T-helper 9 cell (primary cell): ENCODE data around the gene CTAGE1.
"Not testable (repeated sequence)": the region's sequence is repeated elsewhere in the genome, so short reads cannot be mapped to it uniquely, and the experiment has no call there.

ENCODE experiments used
- DNase-seq: peaks from one replicate; pipeline ENCODE4 v3.0.0-alpha.2; 2020

CTAGE1 gene

DNA sequence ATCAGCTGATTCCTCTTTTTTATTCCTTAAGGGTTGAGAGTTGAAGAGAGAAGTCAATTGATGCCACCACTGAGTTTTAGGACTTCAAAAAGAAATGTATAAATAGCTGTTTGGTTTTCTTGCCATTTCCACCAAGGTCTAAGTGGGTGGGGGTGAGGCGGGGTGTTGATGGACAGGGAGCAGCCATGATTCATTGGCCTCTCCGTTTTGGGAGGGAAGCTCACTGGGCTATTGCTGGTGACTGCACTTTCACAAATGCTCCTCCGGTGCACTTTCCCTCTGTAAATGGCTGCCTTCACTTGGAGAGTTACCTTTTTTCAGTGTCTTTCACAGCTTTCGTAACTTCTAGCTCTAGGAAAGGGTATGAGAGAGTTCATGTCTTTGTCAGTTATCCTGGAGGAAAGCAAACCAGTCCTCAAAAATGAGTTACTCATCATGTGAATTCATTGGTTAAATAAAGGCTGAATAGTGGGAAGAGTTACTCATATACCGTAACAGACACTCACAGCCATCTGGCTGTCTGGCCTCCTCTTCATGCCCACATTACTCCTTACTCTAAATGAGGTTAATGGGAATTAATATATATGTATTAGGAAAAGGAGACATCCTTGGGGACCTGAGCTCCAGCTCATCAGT lies 17.4 kb upstream of the CTAGE1 start:
- no peak for DNase-seq

DNA sequence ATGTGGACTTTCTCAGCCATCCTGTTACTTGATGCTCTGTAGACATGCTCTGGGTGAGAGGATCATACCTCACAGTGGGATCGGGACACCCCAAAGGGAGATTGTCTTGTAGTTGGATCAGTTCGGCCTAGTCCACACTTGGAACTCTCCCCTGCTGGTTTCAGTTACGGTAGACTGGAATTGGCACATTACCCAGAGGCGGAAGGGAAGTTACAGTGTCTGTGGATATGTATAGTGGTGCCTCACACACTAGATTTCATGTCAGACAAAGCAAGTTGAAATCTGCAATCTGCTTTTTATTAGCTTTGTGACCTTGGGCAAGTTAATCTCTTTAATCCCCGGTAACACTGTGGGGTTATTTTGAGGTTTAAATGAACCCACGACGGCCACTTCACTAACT lies 16.2 kb upstream of the CTAGE1 start:
- DNase-seq: no peak

DNA sequence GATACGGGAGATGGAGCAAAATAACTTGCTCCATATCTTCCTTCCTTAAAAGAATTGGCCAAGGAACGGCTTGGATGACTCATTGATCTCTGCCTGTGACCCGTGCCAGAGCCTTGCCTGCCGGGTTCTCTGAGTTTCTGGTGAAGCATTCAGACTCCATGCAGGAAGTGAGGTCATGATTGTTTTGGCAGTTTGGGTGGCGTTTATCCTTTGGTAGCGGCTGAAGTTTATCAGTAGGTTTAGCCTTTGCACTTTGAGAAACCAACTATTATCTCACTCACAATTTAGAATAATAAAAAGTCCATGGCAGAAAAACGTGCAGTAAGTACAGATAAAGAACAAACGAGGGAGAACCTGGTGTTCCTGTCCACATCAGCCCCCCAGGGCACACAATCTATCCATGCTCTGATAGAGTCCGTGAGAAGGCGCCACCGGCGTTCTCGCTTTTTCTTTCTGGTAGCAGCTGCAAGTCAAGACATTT lies 15.0 kb upstream of the CTAGE1 start:
- no peak for DNase-seq

DNA sequence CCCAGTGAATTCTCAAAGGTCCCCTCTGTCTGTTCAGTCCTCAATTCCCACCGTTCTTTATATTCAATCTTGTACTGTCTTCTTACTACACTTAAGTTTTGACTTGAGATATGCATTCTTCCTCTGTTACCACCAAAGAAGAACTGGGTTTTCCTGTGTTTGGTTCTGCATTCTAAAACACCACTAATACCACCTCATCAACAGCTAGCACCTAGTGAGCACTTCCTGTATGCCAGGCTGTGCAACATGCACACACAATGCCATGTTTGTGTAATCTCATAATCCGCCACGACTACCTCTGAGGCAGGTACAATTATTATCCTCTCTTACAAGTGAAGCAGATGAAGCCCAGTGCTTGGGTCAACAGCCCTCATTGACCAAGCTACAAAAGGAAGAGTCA lies 11.8 kb upstream of the CTAGE1 start:
- DNase-seq: no peak

DNA sequence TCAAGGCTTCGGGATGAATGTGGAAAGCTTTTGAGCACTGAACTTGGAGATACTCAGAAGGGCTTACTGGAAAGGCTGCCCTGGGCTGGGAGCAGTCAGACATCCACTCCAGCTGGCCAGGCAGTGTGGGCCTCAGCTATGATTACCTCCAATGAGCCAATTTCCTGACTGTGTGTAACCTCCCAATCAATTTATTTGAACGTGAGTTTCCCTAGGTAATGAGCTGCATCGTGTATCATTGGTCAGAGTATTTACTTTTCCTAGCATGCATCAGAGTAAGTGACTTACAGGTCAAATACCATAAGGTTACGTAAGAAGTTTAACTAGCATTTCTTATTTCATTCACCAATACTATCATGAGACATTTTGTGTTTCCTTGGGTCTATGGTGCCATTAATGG lies 11.0 kb upstream of the CTAGE1 start:
- DNase-seq: no peak

DNA sequence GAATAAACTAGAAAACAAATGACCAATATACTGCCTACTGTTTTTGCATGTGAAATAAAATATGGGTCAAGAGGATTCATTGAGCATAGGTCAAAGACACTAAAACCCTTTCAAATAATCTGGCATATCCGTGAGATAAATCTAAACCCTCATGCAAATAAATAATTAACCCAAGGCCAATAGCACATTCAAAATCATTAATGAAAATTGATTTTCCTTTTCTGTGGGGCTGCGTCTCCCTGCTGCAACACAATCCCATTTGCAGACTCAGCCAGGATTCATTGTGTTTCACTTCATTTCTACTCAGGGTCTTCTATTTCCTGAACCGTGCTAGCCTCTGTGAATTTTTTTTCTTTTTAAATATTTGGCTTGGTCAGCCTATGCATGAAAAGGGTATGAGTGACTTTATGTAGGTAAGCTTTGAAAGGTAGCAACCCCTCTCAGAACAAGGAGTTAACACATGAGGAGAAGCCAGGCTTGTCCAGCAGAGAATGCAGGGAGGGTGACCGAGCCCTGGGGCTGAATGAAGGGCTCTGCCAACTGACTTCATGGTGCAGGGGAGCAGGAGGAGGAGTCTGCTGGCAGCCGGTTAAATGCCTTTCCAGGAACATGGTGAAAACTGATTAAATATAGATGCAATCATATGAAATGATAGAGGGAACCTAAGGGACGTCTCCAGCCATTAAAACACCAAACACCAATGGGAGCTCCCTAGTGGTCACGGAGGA lies 10.3 kb upstream of the CTAGE1 start:
- no peak for DNase-seq

DNA sequence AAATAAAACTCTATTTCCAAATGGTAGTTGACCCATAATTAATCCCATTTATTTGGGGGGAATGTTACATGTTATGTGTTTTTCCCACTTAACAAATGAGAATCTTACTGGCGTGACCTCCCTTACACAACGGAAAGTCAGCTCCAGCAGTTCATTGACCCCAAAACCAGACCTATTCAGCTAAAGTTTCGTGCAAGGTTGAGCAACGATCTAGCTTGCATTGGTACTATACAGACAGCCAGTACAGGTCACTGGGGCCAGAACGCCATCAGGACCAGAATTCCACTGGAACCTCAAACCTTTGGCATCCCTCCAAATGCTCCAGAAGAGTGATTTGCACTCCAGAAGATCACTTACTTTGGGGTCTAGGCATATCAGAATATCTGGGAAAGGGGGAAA lies 6.8 kb upstream of the CTAGE1 start:
- DNase-seq: no peak

DNA sequence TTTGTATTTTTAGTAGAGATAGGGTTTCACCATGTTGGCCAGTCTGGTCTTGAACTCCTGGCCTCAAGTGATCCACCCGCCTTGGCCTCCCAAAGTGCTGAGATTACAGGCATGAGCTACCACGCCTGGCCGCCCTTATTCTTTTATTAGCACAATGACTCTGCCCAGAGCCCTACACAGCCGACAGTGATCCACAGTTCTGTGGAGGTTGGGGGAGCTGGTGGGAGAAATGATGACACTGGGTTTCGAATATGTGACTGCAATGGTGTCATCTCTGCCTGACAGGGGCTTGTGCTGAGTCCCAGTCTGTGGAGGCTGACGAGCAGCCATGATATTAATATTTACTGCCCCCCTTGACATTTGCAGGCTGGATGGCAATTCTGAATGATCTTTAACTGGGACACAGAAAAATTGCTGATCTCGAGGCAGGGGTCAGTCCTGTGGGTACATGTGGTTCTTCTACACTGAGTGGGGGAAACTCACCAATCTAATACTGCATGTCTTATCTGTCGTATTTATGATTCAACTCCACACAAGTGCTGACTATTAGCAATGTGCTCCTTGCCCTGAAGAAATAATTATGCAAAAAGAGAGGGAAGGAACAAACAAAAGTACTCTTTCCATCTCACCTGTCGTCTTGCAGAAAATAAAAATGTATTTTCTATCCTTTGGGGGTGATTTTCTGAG lies 6.3 kb upstream of the CTAGE1 start:
- no peak for DNase-seq

DNA sequence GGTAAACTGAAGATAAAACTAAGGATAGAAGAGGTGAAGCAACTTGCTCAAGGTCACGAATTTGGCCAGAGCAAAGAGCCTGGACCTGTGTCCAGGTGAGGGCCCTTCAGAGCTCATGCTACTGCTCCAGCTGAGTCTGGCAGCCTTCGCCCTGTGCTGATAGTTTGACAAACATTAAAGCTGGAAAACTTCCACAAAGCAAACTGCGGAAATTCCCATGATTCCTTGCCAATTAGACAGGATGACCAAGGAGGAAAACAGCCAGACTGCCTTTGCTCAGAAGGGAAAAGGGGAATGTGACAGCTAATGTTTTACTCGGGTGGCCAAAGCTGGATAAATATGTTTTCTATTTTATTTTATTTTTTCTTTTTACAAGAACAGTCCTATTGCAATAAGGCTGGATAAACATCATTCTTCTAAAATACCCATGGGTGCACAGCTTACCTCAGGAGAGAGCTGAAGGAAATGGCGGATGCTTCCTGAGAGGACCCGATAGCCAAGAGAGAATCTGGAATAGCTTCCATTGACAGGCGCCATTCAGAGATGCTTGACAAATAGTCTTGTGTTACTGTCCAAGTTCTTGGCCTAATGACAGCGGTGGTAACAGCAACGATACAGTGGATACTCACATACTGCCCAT lies 5.3 kb upstream of the CTAGE1 start:
- DNase-seq: no peak

DNA sequence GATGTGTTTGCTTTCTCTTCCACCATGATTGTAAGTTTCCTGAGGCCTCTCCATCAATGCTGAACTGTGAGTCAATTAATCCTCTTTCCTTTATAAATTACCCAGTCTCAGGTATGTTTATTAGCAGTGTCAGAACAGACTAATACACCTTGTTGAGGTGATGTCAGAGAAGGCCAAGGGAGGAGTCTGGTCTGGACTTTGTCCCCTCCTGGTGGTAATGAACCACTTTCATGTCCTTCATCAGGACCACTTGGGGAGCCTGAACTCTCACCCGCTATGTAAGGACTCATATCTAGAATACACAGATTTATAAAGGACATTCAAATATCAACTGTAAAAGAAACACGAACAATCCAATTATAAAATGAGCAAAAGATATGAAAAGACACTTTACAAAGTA lies 2.9 kb upstream of the CTAGE1 start:
- no peak for DNase-seq

DNA sequence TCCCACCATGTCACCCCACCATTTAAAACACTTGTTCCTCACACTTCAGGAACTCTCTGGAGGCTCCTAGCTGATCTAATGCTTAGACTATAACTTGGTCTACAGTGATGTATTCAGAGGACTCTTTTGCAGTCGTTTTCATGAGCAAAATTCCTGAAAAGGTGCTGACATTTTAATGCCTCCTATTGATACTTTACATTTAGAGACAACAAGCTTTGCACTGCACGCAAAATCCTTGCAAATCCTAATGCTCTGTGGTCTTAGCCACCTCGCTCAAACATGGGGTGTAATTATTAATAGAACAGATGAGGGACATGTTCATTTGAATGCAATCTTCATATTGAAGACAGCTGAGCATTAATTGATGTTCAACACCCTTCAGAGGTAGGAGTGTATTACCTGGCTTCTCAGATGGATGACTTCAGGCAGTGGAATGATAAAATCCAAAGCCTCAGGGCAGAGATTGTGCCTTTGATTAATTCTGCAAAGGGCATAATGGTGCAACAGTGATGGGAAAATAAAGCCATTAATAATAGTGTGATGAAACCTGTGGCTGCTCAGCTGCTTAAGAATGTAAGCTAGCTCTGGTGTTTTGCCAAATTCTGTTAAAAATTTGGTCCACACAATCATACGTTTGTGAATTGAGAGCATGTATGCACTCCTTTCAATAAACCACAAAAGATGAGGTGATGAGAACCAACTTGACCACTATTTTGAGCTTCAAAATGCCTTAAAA lies 5.4 kb downstream of the CTAGE1 start:
- no peak for DNase-seq

DNA sequence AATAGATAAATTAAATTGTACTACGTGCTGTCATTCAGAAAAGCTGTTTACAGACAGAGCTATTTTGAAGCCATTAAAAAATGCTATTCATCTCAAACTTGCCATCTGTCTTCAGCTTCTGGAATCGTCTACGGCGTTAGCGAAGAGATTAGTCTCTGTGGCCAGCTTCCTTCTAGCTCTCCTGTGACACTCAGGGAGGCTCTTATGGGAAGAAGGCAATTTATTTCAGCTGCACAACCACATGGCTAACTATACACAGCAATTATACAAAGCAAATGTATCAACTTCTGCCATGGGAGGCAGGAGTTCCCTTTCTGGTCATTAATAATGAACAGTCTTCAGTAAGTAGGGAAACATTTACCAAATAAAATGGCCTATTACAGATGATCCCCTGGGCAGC lies 6.3 kb downstream of the CTAGE1 start:
- no peak for DNase-seq

DNA sequence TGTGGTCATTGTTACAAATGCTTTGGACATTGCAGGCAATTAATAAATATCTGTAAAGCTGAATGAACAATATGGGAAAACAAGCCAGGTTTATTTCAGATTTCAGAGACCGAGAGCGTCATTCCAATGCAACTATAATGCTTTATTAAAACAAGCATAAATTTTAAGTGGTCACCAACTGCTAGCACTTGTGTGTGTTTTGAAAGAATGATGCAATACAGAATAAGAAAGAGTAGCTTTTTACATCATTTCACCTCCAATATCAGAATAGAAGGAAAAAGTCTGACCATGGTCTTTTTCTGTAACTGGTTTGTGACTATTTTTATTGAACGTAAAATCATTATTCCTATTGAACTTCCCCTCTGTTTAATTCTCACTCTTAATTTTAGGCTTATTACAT lies 7.6 kb downstream of the CTAGE1 start:
- DNase-seq: no peak

DNA sequence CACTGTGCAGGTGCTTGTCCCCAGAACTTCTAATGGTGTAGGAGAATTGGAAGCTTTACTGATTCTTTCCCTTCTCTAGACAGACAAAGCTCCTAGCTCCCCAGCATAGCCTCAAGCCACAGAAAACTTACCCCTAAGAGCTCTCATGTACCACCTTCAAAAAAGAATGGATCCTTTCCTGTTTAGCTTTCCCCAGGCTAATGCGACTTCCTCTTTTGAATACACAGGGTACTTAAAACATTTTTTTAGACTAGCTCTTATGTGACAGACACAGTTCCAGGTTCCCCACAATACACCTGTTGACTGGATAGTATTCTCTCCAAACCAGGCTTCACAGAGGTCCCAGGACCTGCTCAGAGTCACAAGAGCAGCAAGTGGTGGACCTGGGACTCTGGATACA lies 8.3 kb downstream of the CTAGE1 start:
- DNase-seq: no peak

DNA sequence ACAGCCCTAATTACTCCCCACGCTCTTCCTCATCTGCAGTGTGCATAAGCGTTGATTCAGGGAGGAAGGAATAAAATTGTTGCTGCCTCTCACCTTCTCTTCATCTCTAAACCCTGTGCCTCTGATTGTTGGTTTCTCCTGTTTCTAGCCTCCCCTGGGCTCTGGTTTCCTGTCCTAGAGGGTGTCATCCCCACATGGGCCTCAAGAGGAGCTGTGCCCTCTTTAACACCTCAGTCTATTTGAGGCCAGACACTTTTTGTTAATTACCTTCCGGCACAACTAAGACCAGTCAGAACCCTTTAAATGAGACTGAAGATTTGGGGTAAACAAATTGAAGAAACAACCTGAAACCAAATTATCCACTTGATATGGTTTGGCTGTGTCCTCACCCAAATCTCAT lies 9.7 kb downstream of the CTAGE1 start:
- no peak for DNase-seq

DNA sequence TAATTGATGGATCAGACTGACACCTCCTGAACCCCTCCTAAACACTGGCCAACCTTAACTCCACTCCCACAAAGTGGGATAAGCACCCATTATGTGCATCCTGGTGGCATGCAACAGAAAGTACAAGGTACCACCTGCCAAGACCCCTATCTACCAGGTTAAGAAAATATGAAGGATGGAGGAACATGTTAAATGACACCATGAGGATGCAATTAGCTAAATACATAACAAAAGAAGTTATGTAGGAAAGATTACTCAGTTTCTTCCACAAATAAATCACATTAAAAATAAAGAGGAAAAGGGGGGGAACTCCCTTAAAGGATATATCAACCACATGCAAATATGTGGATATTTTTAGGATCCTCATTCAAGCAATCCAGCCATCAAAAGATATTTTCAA lies 12.6 kb downstream of the CTAGE1 start:
- no peak for DNase-seq

DNA sequence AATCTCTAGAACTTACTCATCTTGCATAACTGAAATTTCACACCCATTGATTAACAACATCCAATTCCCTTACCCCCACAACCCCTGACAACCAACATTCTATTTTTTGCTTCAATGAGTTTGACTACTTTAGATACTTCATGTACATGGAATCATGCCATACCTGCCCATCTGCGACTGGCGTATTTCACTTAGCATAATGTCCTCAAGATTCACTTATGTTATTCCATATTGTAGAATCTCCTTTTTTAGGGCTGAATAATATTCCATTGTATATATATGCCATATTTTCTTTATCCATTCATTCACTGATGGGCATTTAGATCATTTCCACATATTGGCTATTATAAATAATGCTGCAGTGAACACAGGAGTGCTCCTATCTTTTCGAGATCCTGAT lies 13.8 kb downstream of the CTAGE1 start:
- no peak for DNase-seq

DNA sequence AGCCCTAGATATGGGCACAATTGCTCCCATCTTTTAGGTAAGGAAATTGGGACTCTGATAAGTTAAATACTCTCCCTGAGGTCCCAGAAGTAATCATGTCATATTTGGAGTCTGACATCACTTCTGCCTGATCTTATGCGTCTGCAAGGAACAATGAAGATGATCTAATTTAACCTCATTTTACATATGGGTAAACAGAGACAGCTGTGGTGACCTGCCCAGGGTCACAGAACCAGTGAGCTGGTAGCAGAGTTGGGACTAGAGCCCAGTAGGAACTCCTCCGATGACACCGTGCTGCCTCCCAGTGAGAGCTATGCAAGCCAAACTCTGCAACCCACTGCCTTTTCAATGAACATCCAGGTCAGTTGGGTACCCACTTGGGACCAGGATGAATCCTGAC lies 17.8 kb downstream of the CTAGE1 start:
- no peak for DNase-seq

DNA sequence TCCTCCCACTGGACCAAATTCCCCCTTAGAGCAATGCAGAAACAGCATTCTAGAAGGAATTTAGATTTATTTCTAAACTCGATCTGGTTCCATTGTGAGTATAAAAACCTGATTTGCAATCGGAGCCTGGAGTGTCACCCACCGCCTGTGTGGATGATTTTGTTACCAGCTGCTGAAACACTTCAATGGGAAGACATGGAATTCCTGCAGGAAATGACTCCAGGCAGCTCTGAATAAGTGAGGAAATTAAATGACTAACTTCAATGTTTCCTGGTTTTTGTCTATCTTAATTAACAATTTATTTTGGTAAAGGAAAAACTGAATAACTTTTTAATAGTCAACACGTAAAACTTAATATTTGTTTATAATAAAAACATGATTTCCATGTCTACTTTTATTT lies 19.3 kb downstream of the CTAGE1 start:
- DNase-seq: no peak

DNA sequence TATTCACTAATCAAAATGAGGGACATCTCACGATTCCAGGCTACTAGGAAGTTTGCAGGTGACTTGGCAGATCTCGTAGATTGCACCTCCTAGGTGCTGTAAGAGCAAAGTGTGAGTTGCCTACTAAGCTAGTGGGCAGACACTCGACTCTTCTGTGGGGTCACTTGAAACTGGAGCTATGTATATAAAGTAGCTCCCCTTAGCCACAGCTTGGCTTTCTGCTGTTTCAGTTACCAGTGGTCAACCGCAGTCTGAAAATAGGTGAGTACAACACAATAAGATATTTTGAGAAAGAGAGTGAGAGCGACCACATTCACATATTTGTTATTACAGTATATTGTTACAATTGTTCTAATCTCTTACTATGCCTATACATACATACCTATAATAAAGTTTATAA lies 23.3 kb downstream of the CTAGE1 start:
- DNase-seq: no peak

DNA sequence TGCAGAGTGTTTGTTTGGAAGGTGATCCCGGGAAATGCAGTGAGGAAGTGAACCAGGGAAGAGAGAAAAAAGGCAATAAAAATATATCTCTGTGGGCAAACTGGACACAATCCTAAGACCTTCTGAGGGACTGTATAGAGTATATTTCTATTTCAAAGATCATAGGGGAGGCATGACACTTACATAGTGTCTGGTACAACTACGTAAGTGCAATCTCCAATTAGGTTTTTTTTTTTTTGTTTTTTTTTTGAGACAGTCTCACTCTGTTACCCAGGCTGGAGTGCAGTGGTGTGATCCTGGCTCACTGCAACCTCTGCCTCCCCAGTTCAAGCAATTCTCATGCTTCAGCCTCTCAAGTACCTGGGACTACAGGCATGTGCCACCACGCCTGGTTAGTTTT lies 24.6 kb downstream of the CTAGE1 start:
- DNase-seq: not testable (repeated sequence)

DNA sequence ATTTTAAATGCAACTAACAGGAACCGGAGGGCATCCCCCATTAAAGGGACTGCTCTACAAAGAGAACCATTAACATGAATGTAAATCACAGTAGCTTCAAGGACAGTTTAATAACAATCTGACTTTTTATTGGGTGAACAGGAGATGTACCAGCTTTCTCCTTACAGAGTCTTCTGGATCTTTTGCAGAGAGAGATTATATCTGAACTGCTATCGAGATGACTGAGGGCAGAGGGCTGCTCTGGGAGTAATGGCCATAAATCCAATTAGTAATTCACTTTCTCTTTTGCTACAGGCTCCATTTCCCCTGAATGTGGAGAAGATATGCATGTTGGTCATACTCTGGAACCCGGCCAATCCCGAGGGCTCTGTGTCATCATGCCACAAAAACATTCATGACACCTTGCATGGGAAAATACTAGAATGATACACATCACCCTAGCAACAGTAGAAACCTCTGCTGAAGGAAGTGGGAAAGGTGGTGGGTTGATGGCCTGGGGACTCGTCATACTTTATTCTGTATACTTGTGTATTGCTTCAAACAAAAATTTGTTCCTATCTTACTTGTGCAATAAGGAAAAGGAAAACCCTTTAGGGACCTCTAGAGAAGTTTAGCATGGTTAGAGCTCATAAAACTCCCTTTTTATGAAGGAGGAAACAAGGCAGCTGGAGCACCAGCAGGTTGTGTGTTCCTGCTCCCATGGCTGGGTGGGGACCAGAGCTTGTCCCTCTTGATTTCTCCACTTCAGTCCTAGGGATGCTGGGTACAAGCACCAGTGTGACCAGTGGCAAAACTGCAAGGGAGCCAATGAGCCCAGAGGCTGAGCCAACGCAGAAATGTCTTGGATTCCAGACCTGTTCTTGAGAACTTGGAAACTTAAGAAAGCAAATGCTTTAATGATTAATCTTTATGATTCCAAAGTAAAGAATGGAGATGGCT lies 26.0 kb downstream of the CTAGE1 start:
- no peak for DNase-seq
